Measurements from ENCODE around the gene RAD18.

DNA sequence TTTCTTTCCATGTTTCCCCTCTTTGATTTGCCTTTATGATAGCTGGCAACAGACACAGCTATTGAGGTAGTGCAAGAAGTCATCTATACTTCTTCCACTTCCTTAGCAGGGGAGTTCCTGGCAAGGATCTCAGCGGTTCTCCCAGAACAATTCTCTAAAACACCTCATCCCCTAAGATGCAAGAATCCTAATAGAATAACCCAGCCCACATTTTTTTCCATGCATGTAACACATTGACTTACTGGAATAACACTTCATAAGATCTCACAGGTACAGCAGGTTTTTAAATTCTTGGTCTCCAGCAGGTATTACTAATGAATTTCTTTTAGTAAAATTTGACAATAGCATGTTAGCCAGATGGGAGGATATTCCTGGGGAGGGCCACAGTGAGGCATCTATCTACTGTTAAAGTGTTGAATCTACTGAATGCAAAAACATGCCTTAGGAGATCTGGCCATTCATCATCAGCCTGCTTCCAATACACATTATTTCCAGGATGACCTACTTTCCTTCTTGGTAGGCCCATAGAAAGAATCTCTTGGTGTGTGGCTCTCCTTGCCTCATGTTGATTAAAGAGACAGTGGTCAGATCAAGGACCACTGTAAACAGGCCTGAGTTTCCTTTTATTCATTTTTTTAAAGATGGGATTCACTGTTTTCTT is 78.5 kb downstream of the RAD18 start:
- TF ChIP-seq, protein P1, sequence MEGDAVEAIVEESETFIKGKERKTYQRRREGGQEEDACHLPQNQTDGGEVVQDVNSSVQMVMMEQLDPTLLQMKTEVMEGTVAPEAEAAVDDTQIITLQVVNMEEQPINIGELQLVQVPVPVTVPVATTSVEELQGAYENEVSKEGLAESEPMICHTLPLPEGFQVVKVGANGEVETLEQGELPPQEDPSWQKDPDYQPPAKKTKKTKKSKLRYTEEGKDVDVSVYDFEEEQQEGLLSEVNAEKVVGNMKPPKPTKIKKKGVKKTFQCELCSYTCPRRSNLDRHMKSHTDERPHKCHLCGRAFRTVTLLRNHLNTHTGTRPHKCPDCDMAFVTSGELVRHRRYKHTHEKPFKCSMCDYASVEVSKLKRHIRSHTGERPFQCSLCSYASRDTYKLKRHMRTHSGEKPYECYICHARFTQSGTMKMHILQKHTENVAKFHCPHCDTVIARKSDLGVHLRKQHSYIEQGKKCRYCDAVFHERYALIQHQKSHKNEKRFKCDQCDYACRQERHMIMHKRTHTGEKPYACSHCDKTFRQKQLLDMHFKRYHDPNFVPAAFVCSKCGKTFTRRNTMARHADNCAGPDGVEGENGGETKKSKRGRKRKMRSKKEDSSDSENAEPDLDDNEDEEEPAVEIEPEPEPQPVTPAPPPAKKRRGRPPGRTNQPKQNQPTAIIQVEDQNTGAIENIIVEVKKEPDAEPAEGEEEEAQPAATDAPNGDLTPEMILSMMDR (IDR thresholded peaks at IDR 0.05), result no peak
- no peak for TF ChIP-seq POLR2A (IDR thresholded peaks at IDR 0.05)
